H1 (cell line): Measurements from ENCODE around the gene TIGD1. TPM values are rescaled to one million over a fixed set of nuclear protein-coding genes. Genes with fewer than 3 reads are reported as not detected.

Experiments
- CTCF ChIA-PET: fragments of 300-600 bp; sonication (Branson Sonifier 250); formaldehyde crosslinking; loops from one replicate; lab custom pipeline; 2021; ENCODE audit not compliant: partially characterized antibody; lab: Charles Lee
- POLR2A ChIA-PET: fragments of 300-600 bp; sonication (Branson Sonifier 250); formaldehyde crosslinking; loops from one replicate; lab custom pipeline; 2021; ENCODE audit warnings: inconsistent platforms; ENCODE audit not compliant: partially characterized antibody; lab: Charles Lee
- DNase-seq, 2 experiments: peaks; one replicate each; pipeline versions ENCODE4 v3.0.0 to v3.0.0-alpha.2; 2010 to 2022; ENCODE audit warnings: low spot score in 2 of 2, low read depth in 1 of 2, mixed read lengths in 1 of 2
- FAIRE-seq: peaks from 2 replicates; lab custom pipeline; 2011; peaks lifted over from hg19 to GRCh38; lab: Jason Lieb, UNC
- H2AFZ ChIP-seq: 2 replicates; pipeline ENCODE4 v1.8.1; 2012; ENCODE audit warnings: low read length, inconsistent platforms
- H2AK5ac ChIP-seq: 2 replicates; pipeline ENCODE4 v1.6.1; 2013; ENCODE audit warnings: low read depth, low read length
- H2BK120ac ChIP-seq: replicated peaks from 2 replicates; pipeline ENCODE3; 2013; ENCODE audit warnings: low read depth, low read length, inconsistent platforms
- H2BK12ac ChIP-seq: 2 replicates; pipeline ENCODE4 v1.6.1; 2013; ENCODE audit warnings: low read depth, low read length
- H2BK15ac ChIP-seq: 2 replicates; pipeline ENCODE4 v1.6.1; 2013; ENCODE audit warnings: low read length
- H2BK20ac ChIP-seq: 2 replicates; pipeline ENCODE4 v1.6.1; 2013; ENCODE audit warnings: low read length
- H2BK5ac ChIP-seq: 2 replicates; pipeline ENCODE4 v1.6.1; 2013; ENCODE audit warnings: low read depth, low read length
- H3K14ac ChIP-seq: 2 replicates; pipeline ENCODE4 v1.6.1; 2013; ENCODE audit warnings: inconsistent platforms; ENCODE audit not compliant: insufficient read length
- H3K18ac ChIP-seq: 2 replicates; pipeline ENCODE4 v1.6.1; 2013; ENCODE audit warnings: low read length; ENCODE audit errors: extremely low read depth
- H3K23ac ChIP-seq: 2 replicates; pipeline ENCODE4 v1.6.1; 2013; ENCODE audit warnings: inconsistent platforms; ENCODE audit not compliant: insufficient read length
- H3K23me2 ChIP-seq: 2 replicates; pipeline ENCODE4 v1.6.1; 2013; ENCODE audit warnings: low read depth, low read length
- H3K27ac ChIP-seq: 2 replicates; pipeline ENCODE4 v1.6.1; 2011; ENCODE audit warnings: low read depth, low read length, inconsistent platforms
- H3K27me3 ChIP-seq, 4 experiments: replicated peaks in 1 of 4; 1 replicate in 1 of 4; 2 replicates in 3 of 4; pipeline versions ENCODE4 v1.6.1 to v1.8.1; 2011 to 2013; ENCODE audit warnings: low read length in 3 of 4, mild to moderate bottlenecking in 3 of 4, inconsistent platforms in 2 of 4, mixed read lengths in 2 of 4, moderate library complexity in 1 of 4; ENCODE audit not compliant: control insufficient read depth in 3 of 4, insufficient read depth in 3 of 4; ENCODE audit errors: extremely low read depth in 1 of 4
- H3K36me3 ChIP-seq, 4 experiments: 2 replicates each; pipeline versions ENCODE4 v1.6.1 to v1.8.1; 2011 to 2013; ENCODE audit warnings: mild to moderate bottlenecking in 4 of 4, low read length in 3 of 4, moderate library complexity in 2 of 4, control low read depth in 1 of 4, inconsistent platforms in 1 of 4; ENCODE audit not compliant: insufficient read depth in 4 of 4, control insufficient read depth in 2 of 4
- H3K4ac ChIP-seq: replicated peaks from 2 replicates; pipeline ENCODE3; 2013; ENCODE audit warnings: low read length, low read depth, mixed read lengths, inconsistent platforms; ENCODE audit not compliant: insufficient read length
- H3K4me1 ChIP-seq, 4 experiments: replicated peaks in 1 of 4; 1 replicate in 1 of 4; 2 replicates in 3 of 4; pipeline versions ENCODE4 v1.6.1 to v1.8.1; 2011 to 2013; ENCODE audit warnings: low read length in 3 of 4, inconsistent platforms in 2 of 4, mixed read lengths in 1 of 4; ENCODE audit not compliant: insufficient read depth in 4 of 4, control insufficient read depth in 3 of 4
- H3K4me2 ChIP-seq, 2 experiments: 2 replicates each; pipeline versions ENCODE4 v1.6.1 to v1.8.1; 2011 to 2013; ENCODE audit warnings: low read depth in 2 of 2, low read length in 2 of 2, control low read depth in 1 of 2, inconsistent platforms in 1 of 2, mild to moderate bottlenecking in 1 of 2; ENCODE audit not compliant: insufficient read depth in 1 of 2
- H3K4me3 ChIP-seq, 4 experiments: fragments of 200-600, 300-600 bp in 1 of 4; sonication (generic), shearing (Covaris generic), sonication (Bioruptor Twin) in 1 of 4; 2 replicates each; pipeline versions ENCODE4 v1.5.1 to v1.8.1; 2011 to 2016; ENCODE audit warnings: low read length in 4 of 4, low read depth in 3 of 4, control low read depth in 2 of 4, inconsistent platforms in 2 of 4, mild to moderate bottlenecking in 2 of 4, mixed read lengths in 1 of 4, moderate library complexity in 1 of 4; ENCODE audit not compliant: insufficient read depth in 2 of 4; ENCODE audit errors: extremely low read depth in 1 of 4
- H3K56ac ChIP-seq: replicated peaks from 2 replicates; pipeline ENCODE3; 2013; ENCODE audit warnings: low read depth, mild to moderate bottlenecking, mixed read lengths, low read length, inconsistent platforms; ENCODE audit not compliant: insufficient read length
- H3K79me1 ChIP-seq: 2 replicates; pipeline ENCODE4 v1.6.1; 2013; ENCODE audit warnings: low read depth, low read length, control low read depth
- H3K79me2 ChIP-seq, 2 experiments: 2 replicates each; pipeline versions ENCODE4 v1.6.1 to v1.8.1; 2012 to 2013; ENCODE audit warnings: low read length in 2 of 2, mild to moderate bottlenecking in 2 of 2, inconsistent platforms in 1 of 2; ENCODE audit not compliant: insufficient read depth in 2 of 2, control insufficient read depth in 1 of 2
- H3K9ac ChIP-seq, 4 experiments: replicated peaks in 1 of 4; 1 replicate in 1 of 4; 2 replicates in 3 of 4; pipeline versions ENCODE4 v1.6.1 to v1.8.1; 2011 to 2013; ENCODE audit warnings: low read depth in 3 of 4, low read length in 3 of 4, control low read depth in 2 of 4, mild to moderate bottlenecking in 2 of 4, moderate library complexity in 2 of 4, inconsistent platforms in 1 of 4; ENCODE audit errors: extremely low read depth in 1 of 4
- H3K9me3 ChIP-seq, 2 experiments: 2 replicates each; pipeline versions ENCODE4 v1.6.1 to v1.8.1; 2012 to 2013; ENCODE audit warnings: mild to moderate bottlenecking in 2 of 2, moderate library complexity in 2 of 2, control low read depth in 1 of 2, inconsistent platforms in 1 of 2, low read depth in 1 of 2, low read length in 1 of 2, mixed read lengths in 1 of 2; ENCODE audit not compliant: insufficient read depth in 2 of 2
- H4K20me1 ChIP-seq, 2 experiments: replicated peaks in 1 of 2; 2 replicates each; pipeline versions ENCODE3 to v1.8.1; 2011 to 2013; ENCODE audit warnings: inconsistent platforms in 2 of 2, low read length in 2 of 2, mild to moderate bottlenecking in 1 of 2; ENCODE audit not compliant: insufficient read depth in 2 of 2, control insufficient read depth in 1 of 2
- H4K5ac ChIP-seq: 2 replicates; pipeline ENCODE4 v1.6.1; 2013; ENCODE audit warnings: low read length, low read depth, mixed read lengths, inconsistent platforms; ENCODE audit not compliant: insufficient read length
- H4K8ac ChIP-seq: 2 replicates; pipeline ENCODE4 v1.8.0; 2013; ENCODE audit warnings: mild to moderate bottlenecking, moderate library complexity, low read length, inconsistent platforms; ENCODE audit not compliant: insufficient read depth; ENCODE audit errors: extremely low read depth
- H4K91ac ChIP-seq: replicated peaks from 2 replicates; pipeline ENCODE3; 2013; ENCODE audit warnings: low read length, mixed read lengths, inconsistent platforms; ENCODE audit not compliant: insufficient read length
- SUZ12 ChIP-seq: fragments of 200-600 bp; sonication (generic); IDR thresholded peaks from 2 replicates; pipeline ENCODE4 v1.6.1; 2012; ENCODE audit warnings: mild to moderate bottlenecking, inconsistent platforms, low read length, moderate library complexity, mixed read lengths
- WGBS, 2 experiments: shearing (Covaris generic) in 1 of 2; methylation state at CpG; one replicate each; pipeline versions ENCODE4 v1.1.6 to v1.1.7; 2013 to 2015; ENCODE audit warnings: low lambda C conversion rate in 2 of 2, mixed read lengths in 2 of 2, inconsistent platforms in 1 of 2, low coverage in 1 of 2, missing lambda C conversion rate in 1 of 2; ENCODE audit not compliant: insufficient replicate concordance in 2 of 2, insufficient coverage in 1 of 2, insufficient read length in 1 of 2; ENCODE audit errors: extremely low coverage in 1 of 2, missing lambda C conversion rate in 1 of 2; 5-methylcytosine and 5-hydroxymethylcytosine counted together
- polyA plus RNA-seq, 7 experiments: library from polyadenylated mRNA; depleted of rRNA in 3 of 7; stranded (reverse) in 5 of 7; unstranded in 2 of 7; fragments of >200 nt in 5 of 7; fragments of 200-250 nt in 2 of 7; gene quantifications; 1 replicate in 5 of 7; 2 replicates in 1 of 7; 4 replicates in 1 of 7; pipeline versions ENCODE4 v1.2.1 to v1.2.3, GENCODE V29; 2011 to 2013; ENCODE audit warnings: missing spikeins in 2 of 7, mixed read lengths in 2 of 7
- total RNA-seq: library from RNA; stranded (reverse); fragmentation: NEBNext Ultra II Directional; extraction: Animal tissue kit (Norgen Biotek cat#: 25700); gene quantifications from 2 replicates; pipeline ENCODE4 v1.2.1, GENCODE V29; 2021

Gene TIGD1
- total and polyA plus RNA-seq, 2 of the 8 experiments (the other 6 are each of a cell fraction or from before 2014, with no cell fraction given) = 4.7 to 8.3 TPM

DNA sequence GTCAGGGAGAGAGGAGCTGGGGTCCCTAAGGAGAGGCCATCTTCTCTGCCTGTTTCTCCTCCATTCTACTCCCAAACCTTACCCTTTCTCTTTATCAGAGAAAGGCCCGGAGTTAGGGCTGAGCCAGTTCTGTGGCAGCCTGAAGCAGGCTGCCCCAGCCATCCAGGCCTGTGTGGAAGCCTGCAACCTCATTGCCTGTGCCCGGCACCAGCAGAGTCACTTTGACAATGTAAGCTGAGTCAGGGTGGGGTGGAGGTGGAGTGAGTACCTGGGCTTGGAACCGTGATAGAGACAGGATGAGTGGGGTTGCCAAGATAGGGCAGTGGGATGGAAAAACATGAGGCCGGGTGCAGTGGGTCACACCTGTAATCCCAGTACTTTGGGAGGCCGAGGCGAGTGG lies 5.7 kb downstream of the TIGD1 start:
- Histone ChIP-seq H3K9me3 (no peaks in the 10 kb centered on the region), H3K4me3 (no peak overlapping the region), H3K9ac (no peak overlapping the region), H2BK5ac (no peak overlapping the region), H3K79me1 (peaks cover 5% of the 10 kb centered on the region; the same call in 1 of the 2 replicates), H3K79me2 (peaks cover 0 to 22% of the 10 kb centered on the region in 2 experiments; a peak in 2 of 4 replicates), H3K14ac (no peak overlapping the region), H3K36me3 (peaks cover 0 to 9% (median under 1%) of the 10 kb centered on the region in 4 experiments; a peak in 2 of 8 replicates), H4K20me1 (peaks cover 4 to 9% of the 10 kb centered on the region in 2 experiments), H3K27ac (no peak overlapping the region), H4K5ac (no peak overlapping the region), H4K8ac (no peak overlapping the region), H3K23ac (no peak overlapping the region), H4K91ac (no peak overlapping the region), H2BK120ac (no peak overlapping the region), H3K27me3 (no peaks in the 10 kb centered on the region), H3K18ac (no peak overlapping the region), H3K4me2 (no peak overlapping the region), H2BK15ac (no peak overlapping the region), H3K56ac (no peak overlapping the region), H2AK5ac (no peak overlapping the region), H2BK12ac (no peak overlapping the region), H2AFZ (no peak overlapping the region), H3K4ac (no peak overlapping the region), H3K23me2 (peaks cover 1% of the 10 kb centered on the region; the same call in 1 of the 2 replicates), H2BK20ac (no peak overlapping the region), H3K4me1 (peaks cover 0 to 5% (median under 1%) of the 10 kb centered on the region in 4 experiments; a peak in 5 of 7 replicates)
- TF ChIP-seq SUZ12 = no peak
- 97% methylated on average over 6 of the region's 6 CpGs; no CpG with 5 or more reads in 1 of the 2 experiments for WGBS, 2 experiments
- POLR2A ChIA-PET = interaction anchor here (1.3 to 2.8 kb wide), 2 partner anchors 11 to 14 kb away, joined by 5 to 12 read pairs; no protein-coding TSS in a partner anchor
- FAIRE-seq = no peak
- CTCF ChIA-PET = interaction anchor here (0.9 to 3.8 kb wide), 4 partner anchors 8 to 105 kb away, joined by 3 to 23 read pairs (median 4); partner anchors contain the start of gene PRSS56
- DNase-seq = no peak
